HCT116 (cell line): Measurements from ENCODE around the gene POMT2. TPM values are rescaled to one million over a fixed set of nuclear protein-coding genes. Genes with fewer than 3 reads are reported as not detected.

Experiments
- ATAC-seq: fragments of 200-7000 bp; cut with Tn5 transposase; 2 replicates; pipeline ENCODE4 v1.9.1; 2020; ENCODE audit warnings: mild to moderate bottlenecking, moderate library complexity
- BruUV-seq: library from RNA; stranded (reverse); fragments of 400-500 nt; replicated peaks from 2 replicates; lab custom pipeline; 2021; lab: Mats Ljungman, UMichigan
- CTCF ChIA-PET: fragments of 300-600 bp; sonication (Branson Sonifier 250); formaldehyde crosslinking; loops from one replicate; lab custom pipeline; 2021; ENCODE audit warnings: antibody characterized with exemption; lab: Charles Lee
- POLR2A ChIA-PET: fragments of 300-600, 350-600 bp; sonication (Branson Sonifier 250); formaldehyde crosslinking; loops from one replicate; lab custom pipeline; 2021; ENCODE audit warnings: antibody characterized with exemption; lab: Charles Lee
- RAD21 ChIA-PET, 2 experiments: fragments of 300-600 bp; sonication (Branson Sonifier 250); formaldehyde crosslinking; loops; one replicate each; lab custom pipeline; 2023; ENCODE audit warnings: low total read pairs in 2 of 2; ENCODE audit not compliant: uncharacterized antibody in 2 of 2, unreplicated experiment in 2 of 2, low non-redundant PET in 1 of 2; lab: Charles Lee
- DNase-seq: peaks from one replicate; pipeline ENCODE4 v3.0.0-alpha.2; 2010; ENCODE audit warnings: low read depth, low spot score
- H2AFZ ChIP-seq: fragments of 200-600 bp; shearing (Covaris generic), sonication (generic); 2 replicates; pipeline ENCODE4 v1.6.1; 2017; ENCODE audit warnings: low read depth, mixed run types, mixed read lengths, antibody characterized with exemption, low read length; ENCODE audit not compliant: poor library complexity, severe bottlenecking
- H3K27ac ChIP-seq: 2 replicates; pipeline ENCODE4 v1.5.1; 2012; ENCODE audit warnings: low read depth, low read length
- H3K27me3 ChIP-seq: fragments of 200-600 bp; sonication (generic); 2 replicates; pipeline ENCODE4 v1.6.1; 2016; ENCODE audit warnings: mixed run types, low read length, mixed read lengths; ENCODE audit not compliant: insufficient read depth
- H3K36me3 ChIP-seq, 2 experiments: fragments of 200-500 bp in 1 of 2; fragments of 200-600 bp in 1 of 2; sonication (Bioruptor generic) in 1 of 2; sonication (generic) in 1 of 2; 2 replicates each; pipeline versions ENCODE4 v1.5.1 to v1.6.1; 2014 to 2016; ENCODE audit warnings: low read length in 2 of 2, inconsistent platforms in 1 of 2, mixed read lengths in 1 of 2, mixed run types in 1 of 2; ENCODE audit not compliant: insufficient read depth in 2 of 2, control insufficient read depth in 1 of 2
- H3K4me1 ChIP-seq, 2 experiments: fragments of 200-600 bp in 1 of 2; sonication (generic) in 1 of 2; 2 replicates each; pipeline versions ENCODE4 v1.5.1 to v1.6.1; 2012 to 2017; ENCODE audit warnings: low read length in 2 of 2, inconsistent platforms in 1 of 2, mild to moderate bottlenecking in 1 of 2, mixed read lengths in 1 of 2, mixed run types in 1 of 2, moderate library complexity in 1 of 2; ENCODE audit not compliant: insufficient read depth in 2 of 2, control insufficient read depth in 1 of 2
- H3K4me2 ChIP-seq: fragments of 200-600 bp; sonication (generic); 2 replicates; pipeline ENCODE4 v1.6.1; 2017; ENCODE audit warnings: mixed run types, low read length, mixed read lengths
- H3K4me3 ChIP-seq, 2 experiments: fragments of 200-600 bp in 1 of 2; sonication (generic) in 1 of 2; replicated peaks in 1 of 2; 2 replicates each; pipeline ENCODE4 v1.5.1; 2011 to 2016; ENCODE audit warnings: low read length in 2 of 2, control low read depth in 1 of 2, low read depth in 1 of 2, mild to moderate bottlenecking in 1 of 2, mixed read lengths in 1 of 2, mixed run types in 1 of 2
- H3K79me2 ChIP-seq: fragments of 200-600 bp; sonication (generic); 2 replicates; pipeline ENCODE4 v1.6.1; 2017; ENCODE audit warnings: mild to moderate bottlenecking, mixed run types, low read length, moderate library complexity, mixed read lengths; ENCODE audit not compliant: insufficient read depth
- H3K9ac ChIP-seq: fragments of 200-600 bp; sonication (generic); 2 replicates; pipeline ENCODE4 v1.6.1; 2016; ENCODE audit warnings: low read length, mixed read lengths
- H3K9me2 ChIP-seq: fragments of 200-600 bp; sonication (generic), shearing (Covaris generic); 2 replicates; pipeline ENCODE4 v1.6.1; 2017; ENCODE audit warnings: mixed run types, mild to moderate bottlenecking, moderate library complexity; ENCODE audit not compliant: insufficient read depth
- H3K9me3 ChIP-seq, 2 experiments: fragments of 200-500 bp in 1 of 2; fragments of 200-600 bp in 1 of 2; sonication (Bioruptor generic) in 1 of 2; sonication (generic) in 1 of 2; 2 replicates each; pipeline ENCODE4 v1.6.1; 2014 to 2017; ENCODE audit warnings: low read length in 2 of 2, mixed read lengths in 2 of 2, inconsistent platforms in 1 of 2, low read depth in 1 of 2, mild to moderate bottlenecking in 1 of 2, mixed run types in 1 of 2, moderate library complexity in 1 of 2; ENCODE audit not compliant: control insufficient read depth in 1 of 2, insufficient read depth in 1 of 2
- H4K20me1 ChIP-seq: fragments of 200-600 bp; sonication (generic), shearing (Covaris generic); 2 replicates; pipeline ENCODE4 v1.6.1; 2017; ENCODE audit warnings: mixed run types, mild to moderate bottlenecking, moderate library complexity; ENCODE audit not compliant: insufficient read depth
- ATF3 ChIP-seq: IDR thresholded peaks from 2 replicates; pipeline ENCODE4 v1.6.1; 2012
- CBX3 ChIP-seq: IDR thresholded peaks from 2 replicates; pipeline ENCODE4 v1.6.1; 2012; ENCODE audit warnings: low read depth
- CEBPB ChIP-seq: IDR thresholded peaks from 2 replicates; pipeline ENCODE4 v1.6.1; 2012; ENCODE audit warnings: low read depth
- CTCF ChIP-seq, 3 experiments: fragments of 200-600 bp in 1 of 3; sonication (generic) in 1 of 3; IDR thresholded peaks in 2 of 3; conservative IDR thresholded peaks in 1 of 3; 2 replicates each; pipeline ENCODE4 v1.5.1; 2012 to 2017; ENCODE audit warnings: low read depth in 2 of 3, low read length in 2 of 3, antibody characterized with exemption in 1 of 3, borderline replicate concordance in 1 of 3, control low read depth in 1 of 3, mild to moderate bottlenecking in 1 of 3, mixed read lengths in 1 of 3, mixed run types in 1 of 3, moderate library complexity in 1 of 3; ENCODE audit not compliant: insufficient read depth in 1 of 3
- EGR1 ChIP-seq: IDR thresholded peaks from 2 replicates; pipeline ENCODE4 v1.6.1; 2012; ENCODE audit warnings: low read depth
- ELF1 ChIP-seq: IDR thresholded peaks from 2 replicates; pipeline ENCODE4 v1.6.1; 2012; ENCODE audit warnings: low read depth, borderline replicate concordance
- EZH2 ChIP-seq: fragments of 200-600 bp; sonication (generic); IDR thresholded peaks from 2 replicates; pipeline ENCODE4 v1.6.1; 2017; ENCODE audit warnings: antibody characterized with exemption, mixed run types
- EZH2phosphoT487 ChIP-seq: fragments of 200-600 bp; IDR thresholded peaks from 2 replicates; pipeline ENCODE4 v1.6.1; 2018; ENCODE audit warnings: antibody characterized with exemption, borderline replicate concordance
- JUND ChIP-seq: IDR thresholded peaks from 2 replicates; pipeline ENCODE4 v1.6.1; 2012
- MAX ChIP-seq: IDR thresholded peaks from 2 replicates; pipeline ENCODE4 v1.6.1; 2012
- POLR2A ChIP-seq: IDR thresholded peaks from 2 replicates; pipeline ENCODE4 v1.7.0; 2011; ENCODE audit warnings: borderline replicate concordance; ENCODE audit not compliant: insufficient read depth, insufficient read length; ENCODE audit errors: extremely low read depth
- POLR2AphosphoS5 ChIP-seq: IDR thresholded peaks from 2 replicates; pipeline ENCODE4 v1.6.1; 2011; ENCODE audit warnings: mild to moderate bottlenecking, low read depth, low read length, moderate library complexity
- REST ChIP-seq: IDR thresholded peaks from 2 replicates; pipeline ENCODE4 v1.6.1; 2012; ENCODE audit warnings: low read depth
- SP1 ChIP-seq: IDR thresholded peaks from 2 replicates; pipeline ENCODE4 v1.6.1; 2012; ENCODE audit warnings: low read depth
- TCF7L2 ChIP-seq: IDR thresholded peaks from 2 replicates; pipeline ENCODE4 v1.7.0; 2011; ENCODE audit warnings: borderline replicate concordance, inconsistent platforms; ENCODE audit not compliant: insufficient read depth, insufficient read length; ENCODE audit errors: extremely low read depth
- YY1 ChIP-seq: IDR thresholded peaks from 2 replicates; pipeline ENCODE4 v1.6.1; 2011; ENCODE audit warnings: low read length, low read depth, moderate library complexity, mild to moderate bottlenecking; ENCODE audit not compliant: insufficient replicate concordance; ENCODE audit errors: extremely low read depth
- ZBTB33 ChIP-seq: IDR thresholded peaks from 2 replicates; pipeline ENCODE4 v1.6.1; 2011; ENCODE audit warnings: mild to moderate bottlenecking, low read length, moderate library complexity; ENCODE audit not compliant: insufficient replicate concordance; ENCODE audit errors: extremely low read depth
- intact Hi-C: fragments of 100-400 bp; cut with micrococcal nuclease; formaldehyde crosslinking; loops from 2 replicates; pipeline ENCODE4 v1.10.0; 2022
- total RNA-seq: library from RNA; stranded (reverse); gene quantifications from one replicate; pipeline ENCODE4 v1.2.1, GENCODE V29; 2021; ENCODE audit not compliant: unreplicated experiment

The POMT2 gene
- total RNA-seq, 1 experiment from 2014 or later: 30.2 TPM

- Histone ChIP-seq H3K9me2 (no peaks in the 10 kb centered on the region), H3K4me1 (no peaks in the 10 kb centered on the region), H3K4me3 (no peak overlapping the region), H3K27ac (no peak overlapping the region), H3K27me3 (no peaks in the 10 kb centered on the region), H2AFZ (no peak overlapping the region), H3K36me3 (peaks cover 10 to 11% of the 10 kb centered on the region in 2 experiments; a peak in 3 of 4 replicates), H3K4me2 (no peak overlapping the region), H4K20me1 (no peaks in the 10 kb centered on the region), H3K9me3 (no peaks in the 10 kb centered on the region), H3K9ac (no peak overlapping the region), H3K79me2 (no peaks in the 10 kb centered on the region)
- BruUV-seq: no TSS peak
- TF ChIP-seq ZBTB33 (no peak), YY1 (no peak), TCF7L2 (no peak), JUND (no peak), POLR2AphosphoS5 (no peak), CBX3 (no peak), SP1 (no peak), EGR1 (no peak), MAX (no peak), CEBPB (no peak), CTCF (IDR thresholded peaks at IDR 0.05 in 2 of 3, conservative IDR thresholded peaks at IDR 0.05 in 1 of 3; ENCODE audit: borderline replicate concordance in 1 of 3, insufficient read depth in 1 of 3, low read depth in 2 of 3, low read length in 2 of 3) (no peak), EZH2phosphoT487 (no peak), ATF3 (no peak), EZH2 (no peak), POLR2A (no peak), ELF1 (no peak), REST (no peak)
- intact Hi-C loops: no loop called here
- ChIA-PET CTCF (no interaction called here), RAD21 (no interaction called here), POLR2A (no interaction called here)
- DNase-seq (no peak), ATAC-seq (no peak)
Observed at GRCh38 chr14:77281852-77282410, 38.8 kb downstream of the POMT2 start.
